ENCODE data around the gene IGSF11.

GRCh38 chr3:118863731-118864322 lies 170.8 kb downstream of the IGSF11 start:
- TF ChIP-seq CTCF (IDR thresholded peaks at IDR 0.05; ENCODE audit: insufficient read depth, low read length) (peak; percentile 25), POLR2AphosphoS5 (IDR thresholded peaks at IDR 0.05; ENCODE audit: low read depth) (no peak), GABPA (IDR thresholded peaks at IDR 0.05; ENCODE audit: low read depth) (no peak)
